Esophagus squamous epithelium (tissue), 5 donors: ENCODE results near the gene GRAMD2A. TPM values are rescaled to one million over a fixed set of nuclear protein-coding genes. Genes with fewer than 3 reads are reported as not detected.

ENCODE experiments used
- DNase-seq: peaks from one replicate; lab custom pipeline; 2025; lab: John Stamatoyannopoulos, UW
- H3K27ac ChIP-seq, 4 donors: fragments of 200-600 bp; sonication (generic); one replicate each; pipeline ENCODE4 v1.5.1; 2016 to 2019; ENCODE audit warnings: mild to moderate bottlenecking in 1 of 4
- H3K27me3 ChIP-seq, 4 donors: fragments of 200-600 bp; sonication (generic); 1 replicate in 3 of 4; 2 replicates in 1 of 4; pipeline versions ENCODE4 v1.5.1 to v1.6.0; 2017 to 2021; ENCODE audit warnings: antibody characterized with exemption in 1 of 4
- H3K36me3 ChIP-seq, 3 donors: fragments of 200-600 bp; sonication (generic); one replicate each; pipeline ENCODE4 v1.5.1; 2016 to 2019
- H3K4me1 ChIP-seq, 3 donors: fragments of 200-600 bp; sonication (generic); one replicate each; pipeline ENCODE4 v1.5.1; 2017 to 2019
- H3K4me3 ChIP-seq, 4 donors: fragments of 200-600 bp; sonication (generic); 1 replicate in 3 of 4; 2 replicates in 1 of 4; pipeline ENCODE4 v1.5.1; 2016 to 2019; ENCODE audit warnings: mild to moderate bottlenecking in 2 of 4, moderate library complexity in 1 of 4
- H3K9me3 ChIP-seq, 3 donors: fragments of 200-600 bp; sonication (generic); one replicate each; pipeline ENCODE4 v1.5.1; 2016 to 2019
- POLR2A ChIP-seq, 4 donors: fragments of 450-650 bp; IDR thresholded peaks; one replicate each; pipeline ENCODE4 v1.6.1; 2017; ENCODE audit warnings: antibody characterized with exemption in 4 of 4, mild to moderate bottlenecking in 4 of 4, moderate library complexity in 3 of 4
- WGBS, 2 donors: methylation state at CpG; one replicate each; pipeline ENCODE4 v1.1.5; 2018; 5-methylcytosine and 5-hydroxymethylcytosine counted together
- intact Hi-C: fragments of 100-400 bp; cut with DNase I; formaldehyde crosslinking; loops from one replicate; pipeline ENCODE4 v1.15.0; 2022
- total RNA-seq, 4 donors: library from RNA; depleted of rRNA; stranded (reverse); fragments of >200 nt; gene quantifications; one replicate each; pipeline ENCODE4 v1.1.0, GENCODE V29; 2016
- TF ChIP-seq, protein P1 (sequence below), 6 experiments: fragments of 450-650 bp in 4 of 6; fragments of 200-600 bp in 2 of 6; sonication (generic) in 2 of 6; IDR thresholded peaks; one replicate each; pipeline ENCODE4 v1.5.1; 2016 to 2019; ENCODE audit warnings: antibody characterized with exemption in 6 of 6, mild to moderate bottlenecking in 4 of 6, moderate library complexity in 4 of 6
- donor health status: DM: yes; HTN: yes; CAD: no.

Gene GRAMD2A
- total RNA-seq, 4 donors from 2014 or later = 1.2 to 8.0 (median 3.7) TPM

DNA sequence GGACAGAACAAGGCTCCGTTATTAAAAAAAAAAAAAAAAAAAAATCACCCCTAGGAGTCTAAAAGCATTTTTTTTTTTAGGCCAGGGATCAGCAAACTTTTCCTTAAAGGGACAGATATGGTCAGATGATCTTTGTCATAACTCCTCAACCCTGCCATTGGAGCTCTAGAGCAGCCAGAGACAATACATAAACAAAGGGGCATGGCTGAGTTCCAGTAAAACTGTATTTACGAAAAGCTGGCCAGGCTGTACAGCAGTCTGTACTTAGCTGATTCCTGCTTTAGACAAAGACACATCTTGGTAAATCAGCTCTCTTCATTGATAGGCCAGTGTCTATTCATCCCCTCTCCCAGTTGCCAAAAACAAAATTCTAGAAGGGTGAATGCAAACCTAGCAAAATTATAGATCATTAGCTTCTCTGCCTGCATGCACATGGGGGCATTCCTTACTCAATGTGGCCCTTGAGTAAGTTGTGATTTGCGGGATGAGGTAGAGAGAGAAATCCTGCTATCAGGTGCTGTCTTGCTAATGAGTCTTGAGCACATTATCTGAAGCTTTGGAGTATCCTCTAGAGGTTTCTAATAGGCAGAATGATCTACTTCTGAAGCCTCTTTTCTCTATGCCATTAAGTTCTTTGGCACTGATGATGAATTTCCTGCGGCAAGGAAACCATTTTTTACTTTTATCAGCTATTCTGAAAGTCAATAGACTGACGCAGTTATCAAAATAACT, 44.2 kb downstream of the GRAMD2A start:
- no peaks in the 10 kb centered on the region for H3K36me3 ChIP-seq
- no peaks in the 10 kb centered on the region for H3K27me3 ChIP-seq
- H3K27ac ChIP-seq = peak overlapping the region in 3 of 4 donors; percentile 17 to 84 (median 84)
- intact Hi-C loops = loop anchor here (10.0 kb wide), 1 partner anchor 349 kb away; no protein-coding TSS in a partner anchor
- peaks cover 0 to 30% (median 13%) of the 10 kb centered on the region in 3 donors for H3K4me1 ChIP-seq
- H3K9me3 ChIP-seq = no peaks in the 10 kb centered on the region
- no peak overlapping the region for H3K4me3 ChIP-seq
- WGBS, 2 donors = 80 to 81% methylated on average over 5 of the region's 5 CpGs
- DNase-seq = no peak
- TF ChIP-seq, protein P1, sequence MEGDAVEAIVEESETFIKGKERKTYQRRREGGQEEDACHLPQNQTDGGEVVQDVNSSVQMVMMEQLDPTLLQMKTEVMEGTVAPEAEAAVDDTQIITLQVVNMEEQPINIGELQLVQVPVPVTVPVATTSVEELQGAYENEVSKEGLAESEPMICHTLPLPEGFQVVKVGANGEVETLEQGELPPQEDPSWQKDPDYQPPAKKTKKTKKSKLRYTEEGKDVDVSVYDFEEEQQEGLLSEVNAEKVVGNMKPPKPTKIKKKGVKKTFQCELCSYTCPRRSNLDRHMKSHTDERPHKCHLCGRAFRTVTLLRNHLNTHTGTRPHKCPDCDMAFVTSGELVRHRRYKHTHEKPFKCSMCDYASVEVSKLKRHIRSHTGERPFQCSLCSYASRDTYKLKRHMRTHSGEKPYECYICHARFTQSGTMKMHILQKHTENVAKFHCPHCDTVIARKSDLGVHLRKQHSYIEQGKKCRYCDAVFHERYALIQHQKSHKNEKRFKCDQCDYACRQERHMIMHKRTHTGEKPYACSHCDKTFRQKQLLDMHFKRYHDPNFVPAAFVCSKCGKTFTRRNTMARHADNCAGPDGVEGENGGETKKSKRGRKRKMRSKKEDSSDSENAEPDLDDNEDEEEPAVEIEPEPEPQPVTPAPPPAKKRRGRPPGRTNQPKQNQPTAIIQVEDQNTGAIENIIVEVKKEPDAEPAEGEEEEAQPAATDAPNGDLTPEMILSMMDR (IDR thresholded peaks at IDR 0.05) = no peak
- TF ChIP-seq POLR2A (IDR thresholded peaks at IDR 0.05) = no peak

DNA sequence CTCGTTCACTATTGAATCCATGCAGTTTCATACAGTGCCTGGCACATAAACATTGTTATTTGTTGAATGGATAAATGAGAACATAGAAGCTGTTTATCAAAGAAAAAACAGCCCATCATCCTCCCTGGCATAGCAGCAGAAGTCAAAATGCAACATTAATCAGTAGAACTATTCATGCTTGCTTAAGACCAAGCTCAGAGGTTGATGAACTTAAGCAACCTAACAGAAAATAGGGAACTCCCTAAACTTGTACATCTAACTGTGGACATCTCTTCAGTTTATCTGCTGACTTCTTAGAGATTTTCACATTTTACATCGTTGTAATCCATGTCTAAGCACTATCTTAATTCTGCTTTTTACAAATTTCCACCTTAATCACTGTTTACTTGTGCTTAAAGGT, 50.2 kb downstream of the GRAMD2A start:
- Histone ChIP-seq H3K36me3 (no peaks in the 10 kb centered on the region), H3K4me3 (no peak overlapping the region), H3K4me1 (no peaks in the 10 kb centered on the region), H3K9me3 (no peaks in the 10 kb centered on the region), H3K27ac (no peak overlapping the region), H3K27me3 (no peaks in the 10 kb centered on the region)
- TF ChIP-seq POLR2A (IDR thresholded peaks at IDR 0.05) = no peak
- TF ChIP-seq, protein P1 (IDR thresholded peaks at IDR 0.05) = no peak
- DNase-seq = no peak
- intact Hi-C loops = no loop called here
- 72 to 79% methylated on average over 2 of the region's 2 CpGs for WGBS, 2 donors

DNA sequence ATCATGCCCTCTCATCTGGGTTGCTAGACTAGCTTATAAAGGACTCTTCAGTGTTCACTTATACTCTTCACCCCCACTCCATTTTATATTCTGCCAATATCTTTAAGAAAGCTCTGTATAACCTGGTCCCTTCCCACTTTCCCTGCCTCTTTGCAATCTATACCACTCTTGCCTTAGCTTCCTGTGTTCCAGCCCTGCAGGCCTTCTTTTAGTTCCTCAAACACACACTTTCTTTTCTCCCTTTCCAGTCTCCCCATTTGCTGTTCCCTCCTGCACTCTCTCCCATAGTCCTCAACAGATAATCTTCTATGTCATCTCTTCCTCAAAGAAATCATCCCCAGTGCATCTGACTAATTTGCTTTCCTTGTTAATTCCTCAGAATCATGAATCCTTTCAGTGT, 50.7 kb downstream of the GRAMD2A start:
- no peak overlapping the region for H3K4me3 ChIP-seq
- H3K9me3 ChIP-seq = no peaks in the 10 kb centered on the region
- DNase-seq = no peak
- H3K4me1 ChIP-seq = no peaks in the 10 kb centered on the region
- no peak overlapping the region for H3K27ac ChIP-seq
- H3K36me3 ChIP-seq = no peaks in the 10 kb centered on the region
- TF ChIP-seq, protein P1 (IDR thresholded peaks at IDR 0.05) = no peak
- no peak for TF ChIP-seq POLR2A (IDR thresholded peaks at IDR 0.05)
- no peaks in the 10 kb centered on the region for H3K27me3 ChIP-seq
- intact Hi-C loops = no loop called here

DNA sequence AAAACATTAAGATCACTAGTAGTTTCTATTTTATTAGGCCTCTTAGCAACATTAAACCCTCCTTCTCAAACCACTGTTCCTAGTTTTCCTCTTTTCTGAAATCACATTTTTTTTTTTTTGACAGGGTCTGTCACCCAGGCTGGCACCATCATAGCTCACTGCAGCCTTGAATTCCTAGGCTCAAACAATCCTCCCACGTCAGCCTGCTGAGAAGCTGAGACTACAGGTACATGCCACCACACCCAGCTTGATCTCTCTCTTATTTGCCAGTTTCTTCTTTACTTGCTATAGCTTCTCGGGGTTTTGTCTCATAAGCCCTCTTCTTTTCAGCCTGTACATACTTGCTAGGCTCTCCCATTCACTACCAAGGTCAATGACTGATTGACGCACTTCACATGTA, 51.4 kb downstream of the GRAMD2A start:
- Histone ChIP-seq H3K27ac (no peak overlapping the region), H3K4me3 (no peak overlapping the region), H3K9me3 (no peaks in the 10 kb centered on the region), H3K36me3 (no peaks in the 10 kb centered on the region), H3K4me1 (no peaks in the 10 kb centered on the region), H3K27me3 (no peaks in the 10 kb centered on the region)
- no peak for TF ChIP-seq POLR2A (IDR thresholded peaks at IDR 0.05)
- TF ChIP-seq, protein P1 (IDR thresholded peaks at IDR 0.05) = no peak
- DNase-seq = no peak
- WGBS, 2 donors = 73 to 79% methylated on average over 3 of the region's 3 CpGs
- intact Hi-C loops = no loop called here

DNA sequence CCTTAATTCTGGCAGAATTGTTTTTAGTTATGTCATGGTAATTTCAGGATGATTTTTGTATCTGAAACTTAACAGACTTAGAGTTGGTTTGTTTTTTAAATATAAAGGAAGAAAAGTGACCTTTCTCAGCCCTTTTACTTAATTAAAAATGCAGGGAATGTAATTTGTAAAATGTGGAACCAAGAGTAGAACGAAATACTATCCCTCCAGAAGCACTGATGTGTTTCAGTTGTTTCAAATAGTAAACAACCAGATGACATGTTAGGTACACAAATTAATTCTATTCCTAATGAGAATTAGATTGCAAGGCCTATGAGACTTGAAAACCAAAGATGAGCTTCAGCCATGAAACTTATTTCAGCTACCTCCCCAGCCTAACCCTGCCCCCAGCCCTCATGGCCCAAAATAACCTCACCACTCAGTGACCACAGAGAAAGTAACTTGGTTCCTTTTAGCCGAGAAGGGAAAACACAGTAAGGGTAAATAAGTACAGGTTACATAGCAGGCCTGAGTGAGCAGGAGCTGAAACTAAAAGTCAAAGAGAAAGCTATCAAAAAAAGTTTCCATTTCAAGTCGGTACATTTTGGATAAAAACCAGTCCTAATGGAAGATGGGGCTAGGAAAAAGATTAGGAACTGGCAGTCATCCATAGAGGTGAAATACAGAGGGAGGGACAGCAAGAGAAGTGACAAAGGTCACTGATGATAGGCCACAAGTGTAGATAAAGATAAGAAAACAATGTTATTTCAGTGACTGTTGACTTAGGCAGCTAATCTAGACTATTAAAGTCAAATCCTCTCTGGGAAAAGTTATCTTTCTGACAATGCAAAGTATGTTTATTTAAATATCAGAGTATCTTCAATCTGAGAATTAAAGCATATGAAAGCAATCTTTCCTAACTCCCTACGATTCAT, 56.2 kb downstream of the GRAMD2A start:
- Histone ChIP-seq H3K27ac (no peak overlapping the region), H3K4me3 (no peak overlapping the region), H3K36me3 (peaks cover 0 to 8% (median 0%) of the 10 kb centered on the region in 3 donors), H3K27me3 (no peaks in the 10 kb centered on the region), H3K4me1 (no peaks in the 10 kb centered on the region), H3K9me3 (no peaks in the 10 kb centered on the region)
- intact Hi-C loops = no loop called here
- 51 to 54% methylated on average over 4 of the region's 4 CpGs for WGBS, 2 donors
- TF ChIP-seq POLR2A (IDR thresholded peaks at IDR 0.05) = no peak
- TF ChIP-seq, protein P1 (IDR thresholded peaks at IDR 0.05) = no peak
- no peak for DNase-seq
